Measurements from ENCODE around the gene ALG9.

- TF ChIP-seq POLR2AphosphoS5 (IDR thresholded peaks at IDR 0.05): no peak
- TF ChIP-seq CTCF (IDR thresholded peaks at IDR 0.05): no peak
- no peak for TF ChIP-seq EP300 (IDR thresholded peaks at IDR 0.05)
- no peak for TF ChIP-seq POLR2A (IDR thresholded peaks at IDR 0.05; ENCODE audit: low read depth)
Observed at GRCh38 chr11:111846636-111847035, 24.7 kb downstream of the ALG9 start.

All from esophagus muscularis mucosa (tissue), 4 donors.